Activated CD4-positive, alpha-beta T cell treated with anti-CD3 and anti-CD28 coated beads, Interleukin-2, amount 10 ng/mL, durations not matched to agents 7 days and 5 days (primary cell): ENCODE data around the gene SLC25A21. TPM values are rescaled to one million over a fixed set of nuclear protein-coding genes. Genes with fewer than 3 reads are reported as not detected.

Experiments
- CTCF ChIA-PET: fragments of 350-600 bp; sonication (Branson Sonifier 250); formaldehyde crosslinking; loops from one replicate; lab custom pipeline; 2021; ENCODE audit warnings: antibody characterized with exemption; lab: Charles Lee
- POLR2A ChIA-PET: fragments of 350-600 bp; sonication (Branson Sonifier 250); formaldehyde crosslinking; loops from one replicate; lab custom pipeline; 2021; ENCODE audit warnings: antibody characterized with exemption; lab: Charles Lee
- DNase-seq: peaks from one replicate; pipeline ENCODE4 v3.0.0-alpha.2; 2020
- H3K27ac Mint-ChIP-seq: one replicate; pipeline ENCODE4 v1.8.0; 2021; ENCODE audit warnings: mild to moderate bottlenecking, moderate library complexity, mixed read lengths
- H3K27me3 Mint-ChIP-seq: one replicate; pipeline ENCODE4 v1.8.0; 2021; ENCODE audit warnings: mixed read lengths
- H3K36me3 Mint-ChIP-seq: one replicate; pipeline ENCODE4 v1.8.0; 2021; ENCODE audit warnings: low read depth, mixed read lengths
- H3K4me1 Mint-ChIP-seq: one replicate; pipeline ENCODE4 v1.8.0; 2021; ENCODE audit warnings: mixed read lengths
- H3K4me3 Mint-ChIP-seq: one replicate; pipeline ENCODE4 v1.8.0; 2021; ENCODE audit warnings: mild to moderate bottlenecking, moderate library complexity, mixed read lengths
- H3K9me3 Mint-ChIP-seq: one replicate; pipeline ENCODE4 v1.8.0; 2021; ENCODE audit warnings: mixed read lengths
- total RNA-seq, 2 experiments: library from RNA; stranded (reverse); gene quantifications; one replicate each; pipeline ENCODE4 v1.2.3, GENCODE V29; 2021

Gene SLC25A21
- total RNA-seq, 2 experiments from 2014 or later, result not detected

DNA sequence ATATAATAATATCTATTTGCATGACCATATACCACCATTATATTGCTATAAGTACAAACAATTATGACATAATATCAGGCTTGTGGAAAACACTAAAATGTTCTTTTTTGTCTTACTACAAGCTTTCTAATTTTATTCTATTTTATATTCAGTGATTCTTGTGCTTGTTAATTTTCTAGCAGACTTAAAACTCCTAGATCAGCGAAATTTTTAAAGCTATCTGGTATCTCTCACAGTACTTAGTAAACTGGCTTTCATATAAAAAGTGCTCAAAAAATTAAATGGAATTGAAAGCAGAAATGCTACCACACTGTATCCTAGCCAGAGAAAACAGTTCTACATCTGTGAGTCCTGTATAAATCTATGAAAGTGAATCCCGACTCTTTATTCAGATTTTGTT, 405.4 kb downstream of the SLC25A21 start:
- no peak overlapping the region for H3K4me3 Mint-ChIP-seq
- no peaks in the 10 kb centered on the region for H3K27me3 Mint-ChIP-seq
- no peaks in the 10 kb centered on the region for H3K9me3 Mint-ChIP-seq
- CTCF ChIA-PET, result no interaction called here
- DNase-seq, result no peak
- H3K4me1 Mint-ChIP-seq, result no peaks in the 10 kb centered on the region
- no peaks in the 10 kb centered on the region for H3K36me3 Mint-ChIP-seq
- POLR2A ChIA-PET, result no interaction called here
- no peak overlapping the region for H3K27ac Mint-ChIP-seq

GRCh38 chr14:36757734-36758601, 414.4 kb downstream of the SLC25A21 start:
- Mint-ChIP-seq H3K9me3 (no peaks in the 10 kb centered on the region), H3K27me3 (no peaks in the 10 kb centered on the region), H3K4me1 (no peaks in the 10 kb centered on the region), H3K4me3 (no peak overlapping the region), H3K36me3 (no peaks in the 10 kb centered on the region), H3K27ac (no peak overlapping the region)
- CTCF ChIA-PET, result no interaction called here
- POLR2A ChIA-PET, result no interaction called here
- DNase-seq, result no peak

- ChIA-PET POLR2A (no interaction called here), CTCF (no interaction called here)
- no peak for DNase-seq
- Mint-ChIP-seq H3K36me3 (no peaks in the 10 kb centered on the region), H3K9me3 (no peaks in the 10 kb centered on the region), H3K27ac (no peak overlapping the region), H3K4me1 (no peaks in the 10 kb centered on the region), H3K27me3 (no peaks in the 10 kb centered on the region), H3K4me3 (no peak overlapping the region)
Observed at GRCh38 chr14:36756226-36756625, 416.2 kb downstream of the SLC25A21 start.

- no peaks in the 10 kb centered on the region for H3K27me3 Mint-ChIP-seq
- no peak overlapping the region for H3K27ac Mint-ChIP-seq
- DNase-seq, result no peak
- CTCF ChIA-PET, result no interaction called here
- no peaks in the 10 kb centered on the region for H3K36me3 Mint-ChIP-seq
- POLR2A ChIA-PET, result no interaction called here
- no peaks in the 10 kb centered on the region for H3K4me1 Mint-ChIP-seq
- H3K4me3 Mint-ChIP-seq, result no peak overlapping the region
- no peaks in the 10 kb centered on the region for H3K9me3 Mint-ChIP-seq
Observed at GRCh38 chr14:36755756-36756155, 416.6 kb downstream of the SLC25A21 start.

DNA sequence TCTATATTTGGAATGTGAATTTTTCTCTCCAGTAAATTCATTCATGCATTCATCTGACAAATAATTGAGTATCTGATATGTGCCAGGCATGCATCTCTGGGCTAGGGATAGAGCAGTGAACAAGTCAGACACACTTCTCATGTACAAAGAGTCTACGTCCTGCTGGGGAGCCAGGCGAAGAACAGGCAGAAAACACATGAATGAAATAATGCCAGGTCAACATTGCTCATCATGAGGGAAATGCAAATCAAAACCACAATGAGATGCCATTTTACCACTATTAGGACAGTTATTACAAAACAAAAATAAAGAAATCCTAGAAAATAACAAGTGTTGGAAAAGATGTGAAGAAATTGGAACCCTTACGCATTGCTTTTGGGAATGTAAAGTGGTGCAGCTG, 420.5 kb downstream of the SLC25A21 start:
- H3K27ac Mint-ChIP-seq, result no peak overlapping the region
- no peak for DNase-seq

GRCh38 chr14:36751106-36751505, 421.3 kb downstream of the SLC25A21 start:
- no peak for DNase-seq
- H3K4me1 Mint-ChIP-seq, result no peaks in the 10 kb centered on the region
- no peaks in the 10 kb centered on the region for H3K9me3 Mint-ChIP-seq
- ChIA-PET POLR2A (no interaction called here), CTCF (no interaction called here)
- no peaks in the 10 kb centered on the region for H3K27me3 Mint-ChIP-seq
- H3K36me3 Mint-ChIP-seq, result no peaks in the 10 kb centered on the region
- H3K4me3 Mint-ChIP-seq, result no peak overlapping the region
- H3K27ac Mint-ChIP-seq, result no peak overlapping the region

More for the DNA sequence above, 420.5 kb downstream of the SLC25A21 start:
- no peaks in the 10 kb centered on the region for H3K4me1 Mint-ChIP-seq
- H3K27me3 Mint-ChIP-seq, result no peaks in the 10 kb centered on the region
- no peak overlapping the region for H3K4me3 Mint-ChIP-seq
- no peaks in the 10 kb centered on the region for H3K36me3 Mint-ChIP-seq
- ChIA-PET CTCF (no interaction called here), POLR2A (no interaction called here)
- no peaks in the 10 kb centered on the region for H3K9me3 Mint-ChIP-seq

DNA sequence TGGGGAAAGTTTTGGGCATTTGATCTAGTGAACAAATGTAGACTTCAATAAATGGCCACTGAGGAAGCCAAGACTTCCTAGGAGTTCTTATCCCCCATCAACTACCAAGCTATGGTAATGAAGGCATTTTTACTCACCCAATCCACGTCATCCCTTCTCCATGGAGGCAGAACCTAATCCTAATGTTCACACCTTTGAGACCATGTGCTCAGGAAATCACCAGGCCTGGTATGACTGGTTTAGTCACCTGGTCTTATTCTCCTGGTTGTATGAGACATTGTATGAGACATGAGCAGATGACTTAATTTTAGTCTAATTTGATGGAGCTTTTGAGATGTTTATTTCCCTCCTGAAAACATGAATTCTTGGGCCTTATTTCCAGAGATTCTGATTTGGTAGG, 422.2 kb downstream of the SLC25A21 start:
- CTCF ChIA-PET, result no interaction called here
- Mint-ChIP-seq H3K27ac (no peak overlapping the region), H3K9me3 (no peaks in the 10 kb centered on the region), H3K4me3 (no peak overlapping the region), H3K27me3 (no peaks in the 10 kb centered on the region), H3K4me1 (no peaks in the 10 kb centered on the region), H3K36me3 (no peaks in the 10 kb centered on the region)
- no peak for DNase-seq
- POLR2A ChIA-PET, result no interaction called here

DNA sequence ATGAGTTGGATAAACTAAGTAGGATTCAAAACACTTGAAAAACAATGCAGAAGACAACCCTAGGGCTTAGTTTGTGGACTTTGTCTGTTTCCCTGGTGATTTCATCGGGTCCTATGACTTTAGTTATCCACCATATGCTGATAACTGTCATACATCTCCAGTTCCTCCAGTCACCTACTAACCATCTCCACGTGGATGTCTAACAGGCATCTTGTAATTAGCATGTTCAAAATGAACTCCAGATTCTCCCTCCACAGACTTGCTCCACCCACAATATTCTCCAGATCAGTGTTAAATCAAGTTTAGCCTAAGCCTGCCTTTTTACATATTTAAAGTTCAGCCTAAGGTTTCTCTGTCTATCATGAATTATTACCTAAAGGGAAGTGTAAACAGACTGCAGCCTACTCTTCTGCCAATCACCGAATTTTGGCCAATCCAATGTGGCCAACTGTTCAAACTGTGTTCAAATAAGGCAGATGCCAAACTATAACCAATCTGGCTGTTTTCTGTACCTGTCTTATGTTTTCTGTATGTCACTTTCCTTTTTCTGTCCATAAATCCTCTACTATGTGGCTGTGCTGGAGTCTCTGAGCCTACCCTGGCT, 423.7 kb downstream of the SLC25A21 start:
- Mint-ChIP-seq H3K9me3 (peaks cover 3% of the 10 kb centered on the region), H3K36me3 (no peaks in the 10 kb centered on the region), H3K27ac (no peak overlapping the region), H3K4me1 (no peaks in the 10 kb centered on the region), H3K4me3 (no peak overlapping the region), H3K27me3 (no peaks in the 10 kb centered on the region)
- ChIA-PET CTCF (no interaction called here), POLR2A (no interaction called here)
- no peak for DNase-seq

- POLR2A ChIA-PET, result no interaction called here
- no peaks in the 10 kb centered on the region for H3K27me3 Mint-ChIP-seq
- H3K9me3 Mint-ChIP-seq, result peaks cover 6% of the 10 kb centered on the region
- no peak for DNase-seq
- H3K27ac Mint-ChIP-seq, result no peak overlapping the region
- H3K4me3 Mint-ChIP-seq, result no peak overlapping the region
- H3K36me3 Mint-ChIP-seq, result no peaks in the 10 kb centered on the region
- CTCF ChIA-PET, result no interaction called here
- no peaks in the 10 kb centered on the region for H3K4me1 Mint-ChIP-seq
Observed at GRCh38 chr14:36747411-36748184, 424.8 kb downstream of the SLC25A21 start.

DNA sequence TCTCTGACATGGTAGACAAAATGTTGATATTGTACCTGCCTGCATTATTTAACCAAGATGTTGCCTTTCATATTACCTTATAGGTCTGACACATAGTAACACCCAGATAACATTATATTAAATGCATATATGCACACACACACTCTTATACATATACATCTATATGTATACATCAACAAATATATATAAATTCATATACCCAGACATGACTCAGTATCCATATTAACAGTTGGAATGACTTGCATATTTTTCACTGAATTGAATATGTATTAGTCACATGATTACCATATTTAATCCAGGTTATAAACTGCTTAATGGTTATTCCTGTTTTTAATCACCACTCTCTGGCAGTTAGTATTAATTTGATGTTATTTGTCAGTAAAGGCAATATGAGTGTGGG, 425.5 kb downstream of the SLC25A21 start:
- no peaks in the 10 kb centered on the region for H3K36me3 Mint-ChIP-seq
- no peak overlapping the region for H3K4me3 Mint-ChIP-seq

DNA sequence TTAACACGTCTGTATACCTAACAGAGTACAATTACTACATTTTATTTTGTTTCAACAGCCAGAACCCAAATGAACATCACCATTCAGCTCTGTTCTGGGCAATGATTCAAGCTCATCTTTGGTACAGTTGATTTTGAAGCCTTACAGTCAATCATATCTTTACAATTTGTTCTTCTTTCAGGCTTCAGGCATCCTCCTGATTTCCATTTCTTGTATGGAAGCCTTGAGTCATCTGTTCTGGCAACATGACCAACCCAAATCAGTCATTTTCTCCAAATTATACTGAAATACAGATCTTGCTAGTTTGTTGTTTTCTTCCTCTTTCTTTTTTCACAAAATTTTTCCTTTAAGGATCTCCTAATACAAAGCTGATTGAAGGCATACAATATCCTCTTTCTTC, 430.5 kb downstream of the SLC25A21 start:
- Mint-ChIP-seq H3K27me3 (no peaks in the 10 kb centered on the region), H3K9me3 (peaks cover 6% of the 10 kb centered on the region), H3K36me3 (no peaks in the 10 kb centered on the region), H3K4me3 (no peak overlapping the region), H3K4me1 (no peaks in the 10 kb centered on the region), H3K27ac (no peak overlapping the region)
- ChIA-PET POLR2A (no interaction called here), CTCF (no interaction called here)
- no peak for DNase-seq

More for the DNA sequence above, 425.5 kb downstream of the SLC25A21 start:
- POLR2A ChIA-PET, result no interaction called here
- H3K4me1 Mint-ChIP-seq, result no peaks in the 10 kb centered on the region
- CTCF ChIA-PET, result no interaction called here
- H3K9me3 Mint-ChIP-seq, result peaks cover 6% of the 10 kb centered on the region
- no peaks in the 10 kb centered on the region for H3K27me3 Mint-ChIP-seq
- DNase-seq, result no peak
- no peak overlapping the region for H3K27ac Mint-ChIP-seq

GRCh38 chr14:36738269-36738668, 434.1 kb downstream of the SLC25A21 start:
- H3K4me3 Mint-ChIP-seq, result no peak overlapping the region

GRCh38 chr14:36726128-36726527, 446.3 kb downstream of the SLC25A21 start:
- no peak overlapping the region for H3K4me3 Mint-ChIP-seq
- H3K36me3 Mint-ChIP-seq, result no peaks in the 10 kb centered on the region
- H3K4me1 Mint-ChIP-seq, result no peaks in the 10 kb centered on the region
- no peaks in the 10 kb centered on the region for H3K9me3 Mint-ChIP-seq
- H3K27ac Mint-ChIP-seq, result no peak overlapping the region
- no peak for DNase-seq
- ChIA-PET POLR2A (no interaction called here), CTCF (no interaction called here)
- H3K27me3 Mint-ChIP-seq, result no peaks in the 10 kb centered on the region

More at GRCh38 chr14:36738269-36738668, 434.1 kb downstream of the SLC25A21 start:
- H3K27ac Mint-ChIP-seq, result no peak overlapping the region
- POLR2A ChIA-PET, result no interaction called here
- CTCF ChIA-PET, result no interaction called here
- no peak for DNase-seq
- no peaks in the 10 kb centered on the region for H3K27me3 Mint-ChIP-seq
- H3K9me3 Mint-ChIP-seq, result no peaks in the 10 kb centered on the region
- H3K4me1 Mint-ChIP-seq, result no peaks in the 10 kb centered on the region
- no peaks in the 10 kb centered on the region for H3K36me3 Mint-ChIP-seq
